ENCODE results near the gene FCRL2. TPM values are rescaled to one million over a fixed set of nuclear protein-coding genes. Genes with fewer than 3 reads are reported as not detected.

FCRL2 gene
- total RNA-seq, 2 donors from 2014 or later = not detected

DNA sequence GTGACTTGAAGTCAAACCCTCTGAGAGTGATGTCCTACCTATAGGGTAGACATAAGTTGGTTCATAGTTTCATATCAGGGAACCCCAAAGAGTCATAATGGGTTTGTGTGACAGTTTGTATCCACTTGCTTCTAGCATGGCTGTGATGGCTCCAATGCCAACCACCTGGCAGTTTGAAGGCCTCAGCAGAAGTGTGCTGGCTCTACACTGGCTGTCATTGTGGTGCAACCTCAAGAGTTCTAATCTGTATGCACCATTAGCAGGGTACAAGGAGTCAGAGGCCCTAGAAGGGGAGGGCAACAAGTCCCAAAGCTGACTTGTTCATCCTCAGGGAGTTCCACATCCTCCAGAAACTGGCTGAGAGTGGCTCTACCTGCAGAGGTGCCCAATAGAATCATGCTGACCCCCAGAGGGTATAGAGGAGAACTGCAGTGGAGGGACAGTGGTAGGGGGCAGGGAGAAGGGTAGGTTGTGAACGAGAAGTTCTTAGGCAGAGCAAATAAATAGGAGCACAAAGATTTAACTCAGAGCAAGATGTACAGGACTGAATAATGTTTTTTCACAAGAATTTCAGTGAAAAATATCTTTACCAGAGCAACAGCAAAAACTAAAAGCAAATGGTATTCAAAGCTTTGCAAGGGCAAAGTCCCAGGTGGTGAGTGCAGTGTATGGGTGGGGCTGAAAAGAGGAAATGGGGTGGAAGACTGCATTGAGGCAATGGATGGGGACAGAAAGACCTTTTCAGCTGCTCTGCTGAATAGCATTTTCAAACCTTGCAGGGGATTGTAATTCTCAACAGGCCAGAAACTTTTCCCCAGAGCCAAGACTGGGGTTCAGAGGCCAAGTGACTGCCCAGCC lies 3.2 kb downstream of the FCRL2 start:
- Histone ChIP-seq H3K4me3 (ENCODE audit: low read length) (no peak overlapping the region), H3K4me1 (ENCODE audit: control insufficient read depth, insufficient read depth, low read length) (no peaks in the 10 kb centered on the region), H3K27me3 (ENCODE audit: control insufficient read depth, insufficient read depth, low read length, poor library complexity, severe bottlenecking) (no peaks in the 10 kb centered on the region), H3K36me3 (ENCODE audit: control insufficient read depth, insufficient read depth, low read length) (no peaks in the 10 kb centered on the region), H3K9me3 (ENCODE audit: control insufficient read depth, low read length) (no peaks in the 10 kb centered on the region), H3K9ac (ENCODE audit: extremely low read depth, low read length, poor library complexity, severe bottlenecking) (no peak overlapping the region), H3K27ac (ENCODE audit: low read depth, low read length) (no peak overlapping the region)
- Mint-ChIP-seq H3K27me3 (ENCODE audit: insufficient read depth) (no peaks in the 10 kb centered on the region), H3K27ac (no peak overlapping the region), H3K36me3 (ENCODE audit: low read depth) (no peaks in the 10 kb centered on the region), H3K4me3 (no peak overlapping the region), H3K4me1 (peaks cover 4% of the 10 kb centered on the region), H3K9me3 (no peaks in the 10 kb centered on the region)
- WGBS, 2 experiments (ENCODE audit: insufficient coverage in 1 of 2, insufficient read length in 1 of 2) = 63 to 68% methylated on average over 1 of the region's 1 CpG
- TF ChIP-seq, protein P1, sequence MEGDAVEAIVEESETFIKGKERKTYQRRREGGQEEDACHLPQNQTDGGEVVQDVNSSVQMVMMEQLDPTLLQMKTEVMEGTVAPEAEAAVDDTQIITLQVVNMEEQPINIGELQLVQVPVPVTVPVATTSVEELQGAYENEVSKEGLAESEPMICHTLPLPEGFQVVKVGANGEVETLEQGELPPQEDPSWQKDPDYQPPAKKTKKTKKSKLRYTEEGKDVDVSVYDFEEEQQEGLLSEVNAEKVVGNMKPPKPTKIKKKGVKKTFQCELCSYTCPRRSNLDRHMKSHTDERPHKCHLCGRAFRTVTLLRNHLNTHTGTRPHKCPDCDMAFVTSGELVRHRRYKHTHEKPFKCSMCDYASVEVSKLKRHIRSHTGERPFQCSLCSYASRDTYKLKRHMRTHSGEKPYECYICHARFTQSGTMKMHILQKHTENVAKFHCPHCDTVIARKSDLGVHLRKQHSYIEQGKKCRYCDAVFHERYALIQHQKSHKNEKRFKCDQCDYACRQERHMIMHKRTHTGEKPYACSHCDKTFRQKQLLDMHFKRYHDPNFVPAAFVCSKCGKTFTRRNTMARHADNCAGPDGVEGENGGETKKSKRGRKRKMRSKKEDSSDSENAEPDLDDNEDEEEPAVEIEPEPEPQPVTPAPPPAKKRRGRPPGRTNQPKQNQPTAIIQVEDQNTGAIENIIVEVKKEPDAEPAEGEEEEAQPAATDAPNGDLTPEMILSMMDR (conservative IDR thresholded peaks at IDR 0.05) = peak; percentile 80
- DNase-seq = peak; percentile 79

DNA sequence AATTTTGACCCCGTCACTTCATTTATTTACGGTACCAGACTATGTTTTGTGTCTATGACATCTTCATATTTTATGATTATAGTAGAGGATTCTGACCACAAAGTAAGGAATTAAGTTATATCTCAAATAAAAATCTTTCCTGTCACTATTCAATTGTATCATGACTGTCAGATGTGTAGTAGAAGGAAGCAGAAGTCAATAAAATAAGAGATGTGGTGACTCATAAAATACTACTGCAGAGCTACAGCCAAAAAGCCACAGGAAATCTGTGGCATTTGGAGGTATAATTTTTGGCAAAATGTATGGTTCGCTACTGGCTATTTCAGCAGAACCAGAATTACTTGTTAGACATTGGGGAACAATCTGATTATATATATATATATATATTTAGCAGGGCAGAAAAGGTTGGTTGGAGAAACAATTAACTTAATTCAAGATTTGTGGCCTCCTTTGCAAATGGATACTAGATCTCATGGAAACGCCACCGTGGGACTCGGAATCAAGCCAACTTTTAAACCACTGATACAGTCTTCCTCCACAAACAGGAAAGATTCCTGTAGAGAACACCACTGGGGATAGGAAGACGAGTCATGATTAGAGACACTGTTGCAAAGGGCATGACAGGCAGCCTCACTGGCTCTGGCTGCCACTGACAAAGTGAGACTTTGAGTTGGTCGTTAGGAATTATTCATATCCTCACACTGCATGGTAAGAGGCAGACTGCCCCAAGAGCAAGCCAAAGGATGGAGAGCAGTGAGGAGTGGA lies 5.1 kb downstream of the FCRL2 start:
- no peak for DNase-seq
- H3K9me3 Mint-ChIP-seq = no peaks in the 10 kb centered on the region
- TF ChIP-seq, protein P1 (conservative IDR thresholded peaks at IDR 0.05) = no peak
- H3K27me3 Mint-ChIP-seq (ENCODE audit: insufficient read depth) = no peaks in the 10 kb centered on the region
- no peaks in the 10 kb centered on the region for H3K4me1 ChIP-seq (ENCODE audit: control insufficient read depth, insufficient read depth, low read length)
- no peak overlapping the region for H3K27ac ChIP-seq (ENCODE audit: low read depth, low read length)
- peaks cover 4% of the 10 kb centered on the region for H3K4me1 Mint-ChIP-seq
- 89% methylated on average over 8 of the region's 8 CpGs; no CpG with 5 or more reads in 1 of the 2 experiments for WGBS, 2 experiments (ENCODE audit: insufficient coverage in 1 of 2, insufficient read length in 1 of 2)
- H3K9me3 ChIP-seq (ENCODE audit: control insufficient read depth, low read length) = no peaks in the 10 kb centered on the region
- no peaks in the 10 kb centered on the region for H3K36me3 ChIP-seq (ENCODE audit: control insufficient read depth, insufficient read depth, low read length)
- no peak overlapping the region for H3K9ac ChIP-seq (ENCODE audit: extremely low read depth, low read length, poor library complexity, severe bottlenecking)
- H3K4me3 ChIP-seq (ENCODE audit: low read length) = no peak overlapping the region
- no peaks in the 10 kb centered on the region for H3K36me3 Mint-ChIP-seq (ENCODE audit: low read depth)
- no peaks in the 10 kb centered on the region for H3K27me3 ChIP-seq (ENCODE audit: control insufficient read depth, insufficient read depth, low read length, poor library complexity, severe bottlenecking)
- H3K4me3 Mint-ChIP-seq = no peak overlapping the region
- no peak overlapping the region for H3K27ac Mint-ChIP-seq

DNA sequence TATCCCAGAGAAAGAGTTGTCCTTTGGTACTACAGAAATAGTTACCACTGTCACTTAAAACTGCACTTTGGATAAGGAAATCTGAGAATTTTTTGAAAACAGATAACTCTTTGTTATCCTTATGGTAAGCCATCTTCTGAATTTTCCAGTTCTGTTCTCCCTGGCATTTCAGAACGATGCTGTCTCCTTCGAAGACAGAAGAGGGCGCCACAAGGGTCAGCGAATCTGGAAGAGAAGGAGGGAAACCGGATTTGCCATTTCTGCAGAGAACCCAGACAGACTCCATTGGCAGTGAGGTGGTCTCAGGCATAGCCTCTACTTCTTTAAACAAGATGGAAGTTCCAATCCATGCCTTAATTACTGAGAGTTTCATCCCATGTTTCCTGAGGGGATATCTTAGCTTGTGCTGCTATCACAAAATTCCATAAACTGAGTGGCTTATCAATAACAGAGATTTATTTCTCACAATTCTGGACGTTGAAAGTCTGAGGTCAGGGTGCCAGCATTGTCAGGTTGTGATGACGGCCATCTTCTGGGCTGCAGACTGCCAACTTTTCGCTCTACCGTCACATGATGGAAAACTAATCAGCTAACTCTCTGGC lies 6.4 kb downstream of the FCRL2 start:
- peak; percentile 73 for DNase-seq
- H3K27ac ChIP-seq (ENCODE audit: low read depth, low read length) = no peak overlapping the region
- Mint-ChIP-seq H3K36me3 (ENCODE audit: low read depth) (no peaks in the 10 kb centered on the region), H3K27ac (no peak overlapping the region), H3K4me1 (peaks cover 4% of the 10 kb centered on the region), H3K27me3 (ENCODE audit: insufficient read depth) (peaks cover 2% of the 10 kb centered on the region), H3K4me3 (no peak overlapping the region), H3K9me3 (no peaks in the 10 kb centered on the region)
- H3K9me3 ChIP-seq (ENCODE audit: control insufficient read depth, low read length) = no peaks in the 10 kb centered on the region
- WGBS, 2 experiments (ENCODE audit: insufficient coverage in 1 of 2, insufficient read length in 1 of 2) = 59 to 71% methylated on average over 9 of the region's 9 CpGs
- H3K4me3 ChIP-seq (ENCODE audit: low read length) = no peak overlapping the region
- TF ChIP-seq, protein P1 (conservative IDR thresholded peaks at IDR 0.05) = peak; percentile 77
- no peaks in the 10 kb centered on the region for H3K36me3 ChIP-seq (ENCODE audit: control insufficient read depth, insufficient read depth, low read length)
- no peaks in the 10 kb centered on the region for H3K4me1 ChIP-seq (ENCODE audit: control insufficient read depth, insufficient read depth, low read length)
- no peaks in the 10 kb centered on the region for H3K27me3 ChIP-seq (ENCODE audit: control insufficient read depth, insufficient read depth, low read length, poor library complexity, severe bottlenecking)
- H3K9ac ChIP-seq (ENCODE audit: extremely low read depth, low read length, poor library complexity, severe bottlenecking) = no peak overlapping the region

All from endodermal cell (in vitro differentiated cells).